CD14-positive monocyte (primary cell): ENCODE data around the gene SLC38A1. TPM values are rescaled to one million over a fixed set of nuclear protein-coding genes. Genes with fewer than 3 reads are reported as not detected.

Experiments used
- DNase-seq, 3 donors: peaks; one replicate each; pipeline ENCODE4 v3.0.0-alpha.2; 2011 to 2022
- H2AFZ ChIP-seq: 2 replicates; pipeline ENCODE4 v1.6.0; 2012; ENCODE audit warnings: mild to moderate bottlenecking, low read depth, low read length, inconsistent platforms; ENCODE audit not compliant: insufficient read depth, poor library complexity, severe bottlenecking
- H3K27ac ChIP-seq, 2 donors: 1 replicate in 1 of 2; 2 replicates in 1 of 2; pipeline ENCODE4 v1.5.1; 2012 to 2013; ENCODE audit warnings: low read length in 2 of 2, control low read depth in 1 of 2, inconsistent platforms in 1 of 2, low read depth in 1 of 2, mild to moderate bottlenecking in 1 of 2
- H3K27me3 ChIP-seq, 2 donors: one replicate each; pipeline versions ENCODE4 v1.6.0 to v1.6.1; 2011 to 2013; ENCODE audit warnings: low read length in 2 of 2; ENCODE audit not compliant: control insufficient read depth in 2 of 2, insufficient read depth in 2 of 2
- H3K36me3 ChIP-seq, 2 donors: replicated peaks in 1 of 2; 1 replicate in 1 of 2; 2 replicates in 1 of 2; pipeline versions ENCODE4 v1.5.1 to v1.6.1; 2012 to 2013; ENCODE audit warnings: low read length in 2 of 2, control low read depth in 1 of 2, inconsistent platforms in 1 of 2, mild to moderate bottlenecking in 1 of 2; ENCODE audit not compliant: insufficient read depth in 2 of 2, control insufficient read depth in 1 of 2
- H3K4me1 ChIP-seq, 2 donors: 1 replicate in 1 of 2; 2 replicates in 1 of 2; pipeline versions ENCODE4 v1.5.1 to v1.6.1; 2012 to 2013; ENCODE audit warnings: low read length in 2 of 2, control low read depth in 1 of 2, inconsistent platforms in 1 of 2, mild to moderate bottlenecking in 1 of 2, moderate library complexity in 1 of 2; ENCODE audit not compliant: insufficient read depth in 2 of 2, control insufficient read depth in 1 of 2
- H3K4me2 ChIP-seq: replicated peaks from 2 replicates; pipeline ENCODE3; 2012; ENCODE audit warnings: low read length, moderate library complexity, mild to moderate bottlenecking; ENCODE audit not compliant: poor library complexity, severe bottlenecking; ENCODE audit errors: extremely low read depth
- H3K4me3 ChIP-seq, 3 experiments: fragments of 200-600 bp in 1 of 3; sonication (generic) in 1 of 3; replicated peaks in 1 of 3; 1 replicate in 2 of 3; 2 replicates in 1 of 3; pipeline ENCODE4 v1.5.1; 2011 to 2013; ENCODE audit warnings: low read length in 3 of 3, mild to moderate bottlenecking in 3 of 3, control low read depth in 2 of 3, low read depth in 2 of 3, inconsistent platforms in 1 of 3, moderate library complexity in 1 of 3
- H3K79me2 ChIP-seq: 2 replicates; pipeline ENCODE4 v1.6.0; 2012; ENCODE audit warnings: mild to moderate bottlenecking, control low read depth, inconsistent platforms, low read length, moderate library complexity; ENCODE audit not compliant: insufficient read depth
- H3K9ac ChIP-seq: 2 replicates; pipeline ENCODE4 v1.6.0; 2017; ENCODE audit warnings: low read length, mild to moderate bottlenecking; ENCODE audit not compliant: insufficient read depth, poor library complexity, severe bottlenecking
- H3K9me3 ChIP-seq, 2 donors: replicated peaks in 1 of 2; 1 replicate in 1 of 2; 2 replicates in 1 of 2; pipeline versions ENCODE4 v1.5.1 to v1.6.1; 2012 to 2013; ENCODE audit warnings: low read length in 2 of 2, control low read depth in 1 of 2; ENCODE audit not compliant: control insufficient read depth in 1 of 2, insufficient read depth in 1 of 2
- H4K20me1 ChIP-seq: 2 replicates; pipeline ENCODE4 v1.6.0; 2012; ENCODE audit warnings: mild to moderate bottlenecking, low read length, control low read depth, moderate library complexity; ENCODE audit not compliant: insufficient read depth
- H3K27ac Mint-ChIP-seq, 7 donors: one replicate each; pipeline ENCODE4 v1.8.0; 2020; ENCODE audit warnings: mild to moderate bottlenecking in 7 of 7, mixed read lengths in 7 of 7, moderate library complexity in 6 of 7, inconsistent platforms in 2 of 7
- H3K27me3 Mint-ChIP-seq, 3 donors: one replicate each; pipeline ENCODE4 v1.8.0; 2021 to 2022; ENCODE audit warnings: low read depth in 3 of 3, mild to moderate bottlenecking in 3 of 3, mixed read lengths in 3 of 3, moderate library complexity in 3 of 3, inconsistent platforms in 1 of 3
- H3K36me3 Mint-ChIP-seq, 2 donors: one replicate each; pipeline ENCODE4 v1.8.0; 2020; ENCODE audit warnings: mixed read lengths in 2 of 2, inconsistent platforms in 1 of 2, mild to moderate bottlenecking in 1 of 2
- H3K4me1 Mint-ChIP-seq: one replicate; pipeline ENCODE4 v1.8.0; 2020; ENCODE audit warnings: mild to moderate bottlenecking, mixed read lengths
- H3K4me3 Mint-ChIP-seq, 2 donors: one replicate each; pipeline ENCODE4 v1.8.0; 2020; ENCODE audit warnings: mild to moderate bottlenecking in 2 of 2, mixed read lengths in 2 of 2, moderate library complexity in 1 of 2
- H3K9me3 Mint-ChIP-seq, 7 donors: one replicate each; pipeline ENCODE4 v1.8.0; 2020 to 2022; ENCODE audit warnings: mixed read lengths in 7 of 7, mild to moderate bottlenecking in 6 of 7, moderate library complexity in 6 of 7, inconsistent platforms in 2 of 7
- CTCF ChIP-seq: fragments of 200-600 bp; IDR thresholded peaks from one replicate; pipeline ENCODE4 v1.8.0; 2022; ENCODE audit warnings: antibody characterized with exemption, mild to moderate bottlenecking
- intact Hi-C, 2 donors: fragments of 100-400 bp; cut with micrococcal nuclease; formaldehyde crosslinking; loops; one replicate each; pipeline versions ENCODE4 v1.15.0 to v1.15.1; 2023
- polyA plus RNA-seq, 3 donors: library from polyadenylated mRNA; depleted of rRNA in 1 of 3; unstranded in 2 of 3; stranded (reverse) in 1 of 3; fragments of 300-500 nt in 2 of 3; fragments of >200 nt in 1 of 3; fragmentation: Illumina TruSeq in 2 of 3; gene quantifications; 1 replicate in 2 of 3; 2 replicates in 1 of 3; pipeline ENCODE4 v1.2.3, GENCODE V29; 2012 to 2021

SLC38A1 gene
- polyA plus RNA-seq, 3 donors, result 0.92 to 1.9 (median 1.6) TPM

GRCh38 chr12:46208370-46208769, 60.5 kb downstream of the SLC38A1 start:
- H3K36me3 Mint-ChIP-seq, result peaks cover 2 to 3% of the 10 kb centered on the region in 2 donors

GRCh38 chr12:46207644-46208043, 61.2 kb downstream of the SLC38A1 start:
- no peak for TF ChIP-seq CTCF
- H3K36me3 Mint-ChIP-seq, result peaks cover 0 to 2% of the 10 kb centered on the region in 2 donors
- H3K9me3 Mint-ChIP-seq, result no peaks in the 10 kb centered on the region
- no peak for DNase-seq
- intact Hi-C loops, result no loop called here
- no peak overlapping the region for H3K4me2 ChIP-seq
- no peaks in the 10 kb centered on the region for H3K36me3 ChIP-seq
- peaks cover 0 to 4% (median 0%) of the 10 kb centered on the region in 3 donors for H3K27me3 Mint-ChIP-seq
- H3K27ac ChIP-seq, result no peak overlapping the region
- no peaks in the 10 kb centered on the region for H3K4me1 ChIP-seq
- H3K9me3 ChIP-seq, result no peaks in the 10 kb centered on the region
- no peaks in the 10 kb centered on the region for H3K27me3 ChIP-seq
- no peak overlapping the region for H3K4me3 Mint-ChIP-seq
- no peak overlapping the region for H2AFZ ChIP-seq
- no peaks in the 10 kb centered on the region for H4K20me1 ChIP-seq
- no peaks in the 10 kb centered on the region for H3K79me2 ChIP-seq
- H3K27ac Mint-ChIP-seq, result no peak overlapping the region
- no peak overlapping the region for H3K9ac ChIP-seq
- peaks cover 14% of the 10 kb centered on the region for H3K4me1 Mint-ChIP-seq
- H3K4me3 ChIP-seq, result no peak overlapping the region

More at GRCh38 chr12:46208370-46208769, 60.5 kb downstream of the SLC38A1 start:
- Histone ChIP-seq H3K27ac (no peak overlapping the region), H3K36me3 (no peaks in the 10 kb centered on the region), H3K9ac (no peak overlapping the region), H2AFZ (no peak overlapping the region), H3K4me2 (no peak overlapping the region), H3K9me3 (no peaks in the 10 kb centered on the region), H3K79me2 (no peaks in the 10 kb centered on the region), H3K4me1 (no peaks in the 10 kb centered on the region), H4K20me1 (no peaks in the 10 kb centered on the region), H3K4me3 (no peak overlapping the region), H3K27me3 (no peaks in the 10 kb centered on the region)
- DNase-seq, result no peak
- Mint-ChIP-seq H3K27ac (no peak overlapping the region), H3K9me3 (no peaks in the 10 kb centered on the region), H3K4me3 (no peak overlapping the region), H3K27me3 (peaks cover 0 to 6% (median 1%) of the 10 kb centered on the region in 3 donors), H3K4me1 (peaks cover 14% of the 10 kb centered on the region)
- TF ChIP-seq CTCF, result no peak
- intact Hi-C loops, result no loop called here
